HG03469 (cell line): ENCODE measurements around the gene GH1.
"Not testable (repeated sequence)": the region's sequence is repeated elsewhere in the genome, so short reads cannot be mapped to it uniquely, and the experiment has no call there.

ENCODE experiments used
- ATAC-seq: cut with Tn5 transposase; IDR thresholded peaks from one replicate; pipeline ENCODE4 v1.9.1; 2021; ENCODE audit warnings: mild to moderate bottlenecking, moderate library complexity, moderate number of reproducible peaks; ENCODE audit not compliant: unreplicated experiment

Gene GH1

GRCh38 chr17:63869491-63870291 is 48.9 kb downstream of the GH1 start:
- ATAC-seq = not testable (repeated sequence)
